Gastroesophageal sphincter (tissue), 4 donors: Measurements from ENCODE around the gene SMURF2. TPM values are rescaled to one million over a fixed set of nuclear protein-coding genes. Genes with fewer than 3 reads are reported as not detected.

Experiments used
- ATAC-seq: fragments of 150-250 bp; one replicate; pipeline ENCODE4 v1.9.1; 2016; ENCODE audit warnings: mild to moderate bottlenecking, moderate library complexity
- H3K27ac ChIP-seq, 4 donors: fragments of 200-600 bp; sonication (generic) in 3 of 4; 1 replicate in 3 of 4; 2 replicates in 1 of 4; pipeline ENCODE4 v1.5.1; 2016 to 2019
- H3K27me3 ChIP-seq: fragments of 200-600 bp; sonication (generic); one replicate; pipeline ENCODE4 v1.5.1; 2019
- H3K36me3 ChIP-seq, 2 donors: fragments of 200-600 bp; sonication (generic); one replicate each; pipeline ENCODE4 v1.5.1; 2019; ENCODE audit warnings: control low read depth in 1 of 2
- H3K4me1 ChIP-seq, 3 donors: fragments of 200-600 bp; sonication (generic); 1 replicate in 2 of 3; 2 replicates in 1 of 3; pipeline ENCODE4 v1.5.1; 2016 to 2019; ENCODE audit warnings: control low read depth in 2 of 3
- H3K4me3 ChIP-seq, 2 donors: fragments of 200-600 bp; sonication (generic); one replicate each; pipeline ENCODE4 v1.5.1; 2019; ENCODE audit warnings: mild to moderate bottlenecking in 1 of 2, moderate library complexity in 1 of 2
- H3K9me3 ChIP-seq, 3 donors: fragments of 200-600 bp; sonication (generic); one replicate each; pipeline ENCODE4 v1.5.1; 2017 to 2019; ENCODE audit warnings: control low read depth in 2 of 3
- CTCF ChIP-seq, 4 experiments: fragments of 200-600 bp in 2 of 4; fragments of 450-650 bp in 2 of 4; sonication (generic) in 1 of 4; IDR thresholded peaks; one replicate each; pipeline ENCODE4 v1.5.1; 2017 to 2019; ENCODE audit warnings: antibody characterized with exemption in 4 of 4, mild to moderate bottlenecking in 2 of 4, moderate library complexity in 2 of 4
- EP300 ChIP-seq: sonication (generic); formaldehyde crosslinking; IDR thresholded peaks from one replicate; pipeline ENCODE4 v1.6.1; 2017; ENCODE audit warnings: antibody characterized with exemption, mild to moderate bottlenecking
- POLR2A ChIP-seq, 2 donors: fragments of 450-650 bp; IDR thresholded peaks; one replicate each; pipeline ENCODE4 v1.6.1; 2017; ENCODE audit warnings: antibody characterized with exemption in 2 of 2, mild to moderate bottlenecking in 2 of 2, moderate library complexity in 1 of 2
- POLR2AphosphoS5 ChIP-seq: sonication (generic); formaldehyde crosslinking; IDR thresholded peaks from one replicate; pipeline ENCODE4 v1.6.1; 2017; ENCODE audit warnings: antibody characterized with exemption
- WGBS, 2 donors: methylation state at CpG; one replicate each; pipeline ENCODE4 v1.1.5; 2018; ENCODE audit warnings: low coverage in 1 of 2; 5-methylcytosine and 5-hydroxymethylcytosine counted together
- total RNA-seq, 4 donors: library from RNA; depleted of rRNA; stranded (reverse); fragments of >200 nt; gene quantifications; one replicate each; pipeline ENCODE4 v1.1.0, GENCODE V29; 2016

Gene SMURF2
- total RNA-seq, 4 donors from 2014 or later = 35.0 to 60.8 (median 37.9) TPM

GRCh38 chr17:64507413-64507782, 154.7 kb downstream of the SMURF2 start:
- Histone ChIP-seq H3K36me3 (peaks cover 10 to 49% of the 10 kb centered on the region in 2 donors), H3K27ac (peak overlapping the region; percentile 94 to 100 (median 98))
- WGBS, 2 donors = 0% methylated on average over 8 to 11 of the region's 13 CpGs

GRCh38 chr17:64506576-64507412, 155.3 kb downstream of the SMURF2 start, which contains the start of gene CEP95:
Gene CEP95, plus strand, starts transcription at chr17:64506977. Its CDS starts 121 bp downstream, at chr17:64507098.
- H3K36me3 ChIP-seq = peaks cover 15 to 49% of the 10 kb centered on the region in 2 donors
- WGBS, 2 donors = 0% methylated on average over 2 to 8 of the region's 77 CpGs
- peak; percentile 86 for ATAC-seq

More at GRCh38 chr17:64507413-64507782, 154.7 kb downstream of the SMURF2 start:
- H3K4me1 ChIP-seq = peaks cover 10 to 62% (median 20%) of the 10 kb centered on the region in 3 donors
- no peaks in the 10 kb centered on the region for H3K9me3 ChIP-seq
- peak overlapping the region; percentile 84 to 85 for H3K4me3 ChIP-seq
- no peaks in the 10 kb centered on the region for H3K27me3 ChIP-seq
- ATAC-seq = peak; percentile 8
- TF ChIP-seq EP300 = no peak
- peak; percentile 14 to 56 (median 48) for TF ChIP-seq CTCF (IDR thresholded peaks at IDR 0.05)

GRCh38 chr17:64506201-64506575, 155.9 kb downstream of the SMURF2 start, which contains the start of gene DDX5:
Gene DDX5, minus strand, starts transcription at chr17:64506289. Its CDS starts 170 bp downstream, at chr17:64506119.
- no peaks in the 10 kb centered on the region for H3K9me3 ChIP-seq
- peak within 1 kb of the TSS; percentile 84 to 85 for H3K4me3 ChIP-seq
- H3K4me1 ChIP-seq = peaks cover 10 to 68% (median 20%) of the 10 kb centered on the region in 3 donors
- peak; percentile 82 for ATAC-seq
- 0% methylated on average over 2 of the region's 31 CpGs; no CpG with 5 or more reads in 1 of the 2 donors for WGBS, 2 donors
- TF ChIP-seq POLR2A (IDR thresholded peaks at IDR 0.05) (peak; percentile 99), POLR2AphosphoS5 (peak; percentile 100), EP300 (no peak), CTCF (IDR thresholded peaks at IDR 0.05) (no peak)
- H3K27me3 ChIP-seq = no peaks in the 10 kb centered on the region
- peak within 1 kb of the TSS; percentile 94 to 100 (median 98) for H3K27ac ChIP-seq
- peaks cover 21 to 49% of the 10 kb centered on the region in 2 donors for H3K36me3 ChIP-seq

More at GRCh38 chr17:64506576-64507412, 155.3 kb downstream of the SMURF2 start, which contains the start of gene CEP95:
- H3K27me3 ChIP-seq = no peaks in the 10 kb centered on the region
- H3K9me3 ChIP-seq = no peaks in the 10 kb centered on the region
- H3K27ac ChIP-seq = peak within 1 kb of the TSS; percentile 94 to 100 (median 98)
- H3K4me3 ChIP-seq = peak within 1 kb of the TSS; percentile 84 to 85
- TF ChIP-seq POLR2AphosphoS5 = peak; percentile 96
- peak; percentile 91 to 92 for TF ChIP-seq POLR2A (IDR thresholded peaks at IDR 0.05)
- no peak for TF ChIP-seq CTCF (IDR thresholded peaks at IDR 0.05)
- peaks cover 10 to 64% (median 20%) of the 10 kb centered on the region in 3 donors for H3K4me1 ChIP-seq

GRCh38 chr17:64505340-64506200, 156.5 kb downstream of the SMURF2 start:
- Histone ChIP-seq H3K9me3 (no peaks in the 10 kb centered on the region), H3K4me3 (peak overlapping the region; percentile 84 to 85), H3K27ac (peak overlapping the region; percentile 94 to 100 (median 98)), H3K4me1 (peaks cover 10 to 74% (median 20%) of the 10 kb centered on the region in 3 donors), H3K27me3 (no peaks in the 10 kb centered on the region), H3K36me3 (peaks cover 24 to 49% of the 10 kb centered on the region in 2 donors)
- WGBS, 2 donors = 0 to 2% methylated on average over 12 to 42 of the region's 76 CpGs
- ATAC-seq = peak; percentile 68
- TF ChIP-seq EP300 = no peak
- TF ChIP-seq CTCF (IDR thresholded peaks at IDR 0.05) = peak in 2 of 4 experiments; percentile 18 to 33
- TF ChIP-seq POLR2AphosphoS5 = peak; percentile 86
- TF ChIP-seq POLR2A (IDR thresholded peaks at IDR 0.05) = peak; percentile 41 to 54
